ENCODE results near the gene SIGLEC12.

- TF ChIP-seq EP300 (IDR thresholded peaks at IDR 0.05) = no peak
- TF ChIP-seq, protein P1, sequence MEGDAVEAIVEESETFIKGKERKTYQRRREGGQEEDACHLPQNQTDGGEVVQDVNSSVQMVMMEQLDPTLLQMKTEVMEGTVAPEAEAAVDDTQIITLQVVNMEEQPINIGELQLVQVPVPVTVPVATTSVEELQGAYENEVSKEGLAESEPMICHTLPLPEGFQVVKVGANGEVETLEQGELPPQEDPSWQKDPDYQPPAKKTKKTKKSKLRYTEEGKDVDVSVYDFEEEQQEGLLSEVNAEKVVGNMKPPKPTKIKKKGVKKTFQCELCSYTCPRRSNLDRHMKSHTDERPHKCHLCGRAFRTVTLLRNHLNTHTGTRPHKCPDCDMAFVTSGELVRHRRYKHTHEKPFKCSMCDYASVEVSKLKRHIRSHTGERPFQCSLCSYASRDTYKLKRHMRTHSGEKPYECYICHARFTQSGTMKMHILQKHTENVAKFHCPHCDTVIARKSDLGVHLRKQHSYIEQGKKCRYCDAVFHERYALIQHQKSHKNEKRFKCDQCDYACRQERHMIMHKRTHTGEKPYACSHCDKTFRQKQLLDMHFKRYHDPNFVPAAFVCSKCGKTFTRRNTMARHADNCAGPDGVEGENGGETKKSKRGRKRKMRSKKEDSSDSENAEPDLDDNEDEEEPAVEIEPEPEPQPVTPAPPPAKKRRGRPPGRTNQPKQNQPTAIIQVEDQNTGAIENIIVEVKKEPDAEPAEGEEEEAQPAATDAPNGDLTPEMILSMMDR (IDR thresholded peaks at IDR 0.05) = no peak
- TF ChIP-seq POLR2A (IDR thresholded peaks at IDR 0.05) = no peak
- TF ChIP-seq POLR2AphosphoS5 (IDR thresholded peaks at IDR 0.05) = no peak
These were observed 19.8 kb upstream of the SIGLEC12 start for GRCh38 chr19:51521357-51521756.

Measured in gastroesophageal sphincter (tissue), 3 donors.